Fibroblast of mammary gland (primary cell): Measurements from ENCODE around the gene KCNQ1.
"Not testable (repeated sequence)": the region's sequence is repeated elsewhere in the genome, so short reads cannot be mapped to it uniquely, and the experiment has no call there.

Experiments used
- DNase-seq: peaks from one replicate; pipeline ENCODE4 v3.0.0-alpha.2; 2010; ENCODE audit warnings: low read depth
- H3K4me3 ChIP-seq: 2 replicates; pipeline ENCODE4 v1.5.1; 2011; ENCODE audit warnings: low read depth, mild to moderate bottlenecking, low read length, moderate library complexity; ENCODE audit not compliant: control insufficient read depth
- TF ChIP-seq, protein P1 (sequence below): conservative IDR thresholded peaks from 2 replicates; pipeline ENCODE4 v1.5.1; 2011; ENCODE audit warnings: low read depth, low read length, inconsistent platforms; ENCODE audit not compliant: control insufficient read depth, insufficient read depth

The KCNQ1 gene

DNA sequence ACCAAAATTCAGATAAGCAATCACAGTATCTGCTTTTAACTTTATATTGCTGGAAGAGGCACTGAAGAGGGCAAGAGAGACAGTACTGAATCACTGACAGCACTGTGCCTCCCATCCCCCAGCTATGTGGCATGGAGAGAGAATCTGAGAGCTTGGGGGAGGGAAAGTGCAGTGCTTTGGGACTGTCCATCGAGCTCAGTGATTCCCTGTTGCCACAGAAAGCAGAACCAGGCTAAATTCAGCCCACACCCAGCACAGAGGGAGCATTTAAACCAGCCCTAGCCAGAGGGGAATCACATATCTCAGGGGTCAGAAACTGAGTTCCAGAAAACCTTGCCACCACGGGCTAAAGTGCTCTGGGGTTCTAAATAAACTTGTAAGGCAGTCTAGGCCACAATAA is 44.3 kb downstream of the KCNQ1 start:
- TF ChIP-seq, protein P1, sequence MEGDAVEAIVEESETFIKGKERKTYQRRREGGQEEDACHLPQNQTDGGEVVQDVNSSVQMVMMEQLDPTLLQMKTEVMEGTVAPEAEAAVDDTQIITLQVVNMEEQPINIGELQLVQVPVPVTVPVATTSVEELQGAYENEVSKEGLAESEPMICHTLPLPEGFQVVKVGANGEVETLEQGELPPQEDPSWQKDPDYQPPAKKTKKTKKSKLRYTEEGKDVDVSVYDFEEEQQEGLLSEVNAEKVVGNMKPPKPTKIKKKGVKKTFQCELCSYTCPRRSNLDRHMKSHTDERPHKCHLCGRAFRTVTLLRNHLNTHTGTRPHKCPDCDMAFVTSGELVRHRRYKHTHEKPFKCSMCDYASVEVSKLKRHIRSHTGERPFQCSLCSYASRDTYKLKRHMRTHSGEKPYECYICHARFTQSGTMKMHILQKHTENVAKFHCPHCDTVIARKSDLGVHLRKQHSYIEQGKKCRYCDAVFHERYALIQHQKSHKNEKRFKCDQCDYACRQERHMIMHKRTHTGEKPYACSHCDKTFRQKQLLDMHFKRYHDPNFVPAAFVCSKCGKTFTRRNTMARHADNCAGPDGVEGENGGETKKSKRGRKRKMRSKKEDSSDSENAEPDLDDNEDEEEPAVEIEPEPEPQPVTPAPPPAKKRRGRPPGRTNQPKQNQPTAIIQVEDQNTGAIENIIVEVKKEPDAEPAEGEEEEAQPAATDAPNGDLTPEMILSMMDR: no peak
- no peak for DNase-seq
- H3K4me3 ChIP-seq: no peak overlapping the region

DNA sequence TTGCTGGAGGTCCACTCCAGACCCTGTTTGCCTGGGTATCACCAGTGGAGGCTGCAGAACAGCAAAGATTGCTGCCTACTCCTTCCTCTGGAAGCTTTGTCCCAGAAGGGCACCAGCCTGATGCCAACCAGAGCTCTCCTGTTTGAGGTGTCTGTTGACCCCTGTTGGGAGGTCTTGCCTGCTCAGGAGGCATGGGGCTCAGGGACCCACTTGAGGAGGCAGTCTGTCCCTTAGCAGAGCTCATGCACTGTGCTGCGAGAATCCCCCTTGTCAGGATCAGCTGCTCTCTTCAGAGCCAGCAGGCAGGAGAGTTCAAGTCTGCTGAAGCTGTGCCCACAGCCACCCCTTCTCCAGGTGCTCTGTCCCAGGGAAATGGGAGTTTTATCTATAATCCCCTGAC is 53.1 kb downstream of the KCNQ1 start:
- H3K4me3 ChIP-seq, DNase-seq: not testable (repeated sequence)

DNA sequence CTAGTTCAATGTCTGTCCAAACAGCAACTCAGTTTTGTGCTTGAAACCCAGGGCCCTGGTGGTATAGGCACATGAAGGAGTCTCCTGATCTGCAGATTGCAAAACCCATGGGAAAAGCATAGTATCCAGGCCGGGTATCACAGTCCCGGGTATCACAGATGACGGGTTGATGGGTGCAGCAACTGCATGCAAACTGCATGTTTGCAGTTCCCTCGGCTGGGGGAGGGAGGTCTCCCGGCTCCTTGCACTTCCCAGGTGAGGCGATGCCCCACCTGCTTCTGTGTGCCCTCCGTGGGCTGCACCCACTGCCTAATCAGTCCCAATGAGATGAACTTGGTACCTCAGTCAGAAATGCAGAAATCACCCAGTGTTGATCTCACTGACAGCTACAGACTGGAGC is 53.9 kb downstream of the KCNQ1 start:
- TF ChIP-seq, protein P1: no peak
- no peak overlapping the region for H3K4me3 ChIP-seq
- no peak for DNase-seq

DNA sequence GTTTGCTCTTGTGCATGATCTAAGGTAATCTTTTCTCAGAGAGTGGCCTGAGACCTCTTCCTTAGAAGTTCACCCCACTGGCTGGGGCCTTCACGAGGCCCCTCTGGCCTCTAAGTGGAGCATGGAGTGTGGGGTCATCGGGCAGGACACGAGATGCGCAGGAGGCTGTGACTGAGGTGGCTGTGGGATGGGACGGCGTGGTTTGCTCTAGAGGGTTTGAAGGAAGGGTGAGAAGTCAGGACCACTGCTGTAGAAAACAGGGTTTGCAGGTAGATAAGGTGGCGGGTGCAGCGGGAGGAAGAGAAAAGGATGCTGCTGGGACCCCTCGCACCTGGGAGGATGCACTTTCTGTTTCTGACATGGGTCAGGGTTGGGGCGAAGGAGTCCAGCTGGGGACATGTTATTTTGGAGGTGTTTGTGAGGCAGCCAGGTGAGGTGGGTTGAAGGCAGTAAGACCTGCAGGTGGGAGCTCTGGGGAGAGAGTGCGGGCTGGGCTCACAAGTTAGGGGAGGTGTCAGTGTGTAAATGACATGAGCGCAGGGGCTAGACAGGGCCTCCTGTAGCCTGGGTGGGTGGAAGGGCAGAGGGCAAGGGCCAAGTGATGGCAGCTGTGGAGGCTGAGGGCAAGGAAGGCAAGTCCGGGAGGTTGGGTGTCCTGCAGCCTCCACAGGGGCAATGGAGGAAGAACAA is 62.5 kb downstream of the KCNQ1 start:
- no peak for DNase-seq
- TF ChIP-seq, protein P1: no peak
- H3K4me3 ChIP-seq: no peak overlapping the region

DNA sequence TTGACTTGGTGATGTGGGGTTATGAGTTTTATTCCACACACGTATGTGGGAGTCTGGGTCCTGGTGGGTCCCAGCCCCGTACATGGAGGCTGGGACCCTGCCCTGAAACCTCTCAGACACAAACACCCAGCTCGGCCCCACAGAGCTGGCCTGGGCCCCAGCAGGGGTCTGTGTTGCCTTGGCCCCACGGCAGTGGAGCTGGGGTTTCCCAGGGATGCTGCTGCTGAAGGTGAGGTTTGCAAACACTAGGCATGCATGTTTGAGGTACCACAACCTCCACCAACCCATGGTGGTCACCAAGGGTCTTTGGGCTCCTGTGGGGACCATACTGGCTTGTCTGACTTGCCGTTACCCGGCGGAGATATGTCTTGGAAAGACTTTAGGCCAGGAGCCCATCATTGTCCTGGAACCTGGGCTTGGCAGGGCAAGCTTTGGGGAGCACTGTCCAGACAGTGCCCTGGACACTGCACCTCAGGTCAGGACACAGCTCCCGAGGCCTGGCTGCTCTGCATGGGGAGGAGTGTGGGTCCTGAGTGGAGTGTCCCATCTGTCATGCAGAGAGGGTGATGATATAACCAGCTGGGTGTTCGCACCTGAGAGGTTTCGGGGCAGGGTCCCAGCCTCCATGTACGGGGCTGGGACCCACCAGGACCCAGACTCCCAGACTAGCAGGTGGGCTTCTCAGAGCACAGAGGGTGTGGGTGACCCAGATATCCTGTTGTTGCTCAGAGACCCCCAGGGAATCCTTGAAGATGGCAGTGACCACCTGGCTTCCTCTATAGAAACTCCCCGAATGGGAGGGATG is 63.3 kb downstream of the KCNQ1 start:
- TF ChIP-seq, protein P1: no peak
- no peak for DNase-seq
- no peak overlapping the region for H3K4me3 ChIP-seq

DNA sequence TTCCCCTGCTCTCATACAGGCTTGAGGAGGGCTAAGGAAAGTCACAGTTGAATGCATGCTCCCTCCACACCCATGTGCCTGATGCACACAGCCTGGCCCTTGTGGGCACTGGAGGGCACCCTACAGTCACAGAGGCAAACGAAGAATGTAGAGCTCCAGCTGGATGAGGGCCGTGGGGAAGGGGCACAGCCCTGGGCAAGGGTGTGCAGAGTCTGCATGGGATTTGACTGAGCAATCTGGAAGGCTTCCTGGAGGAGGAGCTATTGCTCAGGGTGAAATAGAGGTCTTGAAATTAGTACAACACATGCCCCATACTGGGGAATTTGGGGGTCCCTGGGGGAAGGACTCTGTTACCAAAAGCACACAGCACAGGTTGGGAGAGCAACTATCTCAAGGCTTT is 64.0 kb downstream of the KCNQ1 start:
- TF ChIP-seq, protein P1: no peak
- no peak for DNase-seq
- no peak overlapping the region for H3K4me3 ChIP-seq

DNA sequence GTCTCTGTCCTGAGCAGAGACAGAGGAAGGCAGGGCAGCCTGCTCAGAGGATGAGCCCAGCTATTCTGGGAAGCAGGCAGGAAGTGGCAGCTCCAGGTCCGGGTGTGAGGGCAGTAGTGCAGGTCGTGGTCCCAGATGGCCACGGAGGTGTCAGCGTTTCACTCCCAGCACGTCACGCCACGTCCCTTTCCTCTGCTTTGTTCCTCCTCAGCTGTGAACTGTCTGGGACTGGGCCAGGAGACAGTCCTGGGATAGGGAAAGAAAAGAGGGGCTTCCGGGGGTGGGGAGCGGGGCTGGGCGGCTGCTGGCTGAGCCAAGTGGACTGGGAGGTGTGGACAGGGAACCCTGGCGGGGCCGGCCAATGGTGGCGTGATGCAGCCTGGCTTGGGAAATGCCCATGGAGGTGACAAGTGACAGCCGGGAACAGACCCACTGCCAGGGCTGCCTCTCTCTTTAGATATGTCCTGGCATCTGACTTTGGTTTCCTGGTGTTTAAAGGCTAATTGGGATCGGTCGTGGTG is 64.7 kb downstream of the KCNQ1 start:
- TF ChIP-seq, protein P1: no peak
- no peak for DNase-seq

More for the DNA sequence above, 64.7 kb downstream of the KCNQ1 start:
- no peak overlapping the region for H3K4me3 ChIP-seq
